HCT116 (cell line): ENCODE results near the gene VAV1. TPM values are rescaled to one million over a fixed set of nuclear protein-coding genes. Genes with fewer than 3 reads are reported as not detected.

Experiments
- ATAC-seq: fragments of 200-7000 bp; cut with Tn5 transposase; 2 replicates; pipeline ENCODE4 v1.9.1; 2020; ENCODE audit warnings: mild to moderate bottlenecking, moderate library complexity
- BruUV-seq: library from RNA; stranded (reverse); fragments of 400-500 nt; replicated peaks from 2 replicates; lab custom pipeline; 2021; lab: Mats Ljungman, UMichigan
- CTCF ChIA-PET: fragments of 300-600 bp; sonication (Branson Sonifier 250); formaldehyde crosslinking; loops from one replicate; lab custom pipeline; 2021; ENCODE audit warnings: antibody characterized with exemption; lab: Charles Lee
- POLR2A ChIA-PET: fragments of 300-600, 350-600 bp; sonication (Branson Sonifier 250); formaldehyde crosslinking; loops from one replicate; lab custom pipeline; 2021; ENCODE audit warnings: antibody characterized with exemption; lab: Charles Lee
- RAD21 ChIA-PET, 2 experiments: fragments of 300-600 bp; sonication (Branson Sonifier 250); formaldehyde crosslinking; loops; one replicate each; lab custom pipeline; 2023; ENCODE audit warnings: low total read pairs in 2 of 2; ENCODE audit not compliant: uncharacterized antibody in 2 of 2, unreplicated experiment in 2 of 2, low non-redundant PET in 1 of 2; lab: Charles Lee
- DNase-seq: peaks from one replicate; pipeline ENCODE4 v3.0.0-alpha.2; 2010; ENCODE audit warnings: low read depth, low spot score
- H2AFZ ChIP-seq: fragments of 200-600 bp; shearing (Covaris generic), sonication (generic); 2 replicates; pipeline ENCODE4 v1.6.1; 2017; ENCODE audit warnings: low read depth, mixed run types, mixed read lengths, antibody characterized with exemption, low read length; ENCODE audit not compliant: poor library complexity, severe bottlenecking
- H3K27ac ChIP-seq: 2 replicates; pipeline ENCODE4 v1.5.1; 2012; ENCODE audit warnings: low read depth, low read length
- H3K27me3 ChIP-seq: fragments of 200-600 bp; sonication (generic); 2 replicates; pipeline ENCODE4 v1.6.1; 2016; ENCODE audit warnings: mixed run types, low read length, mixed read lengths; ENCODE audit not compliant: insufficient read depth
- H3K36me3 ChIP-seq, 2 experiments: fragments of 200-500 bp in 1 of 2; fragments of 200-600 bp in 1 of 2; sonication (Bioruptor generic) in 1 of 2; sonication (generic) in 1 of 2; 2 replicates each; pipeline versions ENCODE4 v1.5.1 to v1.6.1; 2014 to 2016; ENCODE audit warnings: low read length in 2 of 2, inconsistent platforms in 1 of 2, mixed read lengths in 1 of 2, mixed run types in 1 of 2; ENCODE audit not compliant: insufficient read depth in 2 of 2, control insufficient read depth in 1 of 2
- H3K4me1 ChIP-seq, 2 experiments: fragments of 200-600 bp in 1 of 2; sonication (generic) in 1 of 2; 2 replicates each; pipeline versions ENCODE4 v1.5.1 to v1.6.1; 2012 to 2017; ENCODE audit warnings: low read length in 2 of 2, inconsistent platforms in 1 of 2, mild to moderate bottlenecking in 1 of 2, mixed read lengths in 1 of 2, mixed run types in 1 of 2, moderate library complexity in 1 of 2; ENCODE audit not compliant: insufficient read depth in 2 of 2, control insufficient read depth in 1 of 2
- H3K4me2 ChIP-seq: fragments of 200-600 bp; sonication (generic); 2 replicates; pipeline ENCODE4 v1.6.1; 2017; ENCODE audit warnings: mixed run types, low read length, mixed read lengths
- H3K4me3 ChIP-seq, 2 experiments: fragments of 200-600 bp in 1 of 2; sonication (generic) in 1 of 2; replicated peaks in 1 of 2; 2 replicates each; pipeline ENCODE4 v1.5.1; 2011 to 2016; ENCODE audit warnings: low read length in 2 of 2, control low read depth in 1 of 2, low read depth in 1 of 2, mild to moderate bottlenecking in 1 of 2, mixed read lengths in 1 of 2, mixed run types in 1 of 2
- H3K79me2 ChIP-seq: fragments of 200-600 bp; sonication (generic); 2 replicates; pipeline ENCODE4 v1.6.1; 2017; ENCODE audit warnings: mild to moderate bottlenecking, mixed run types, low read length, moderate library complexity, mixed read lengths; ENCODE audit not compliant: insufficient read depth
- H3K9ac ChIP-seq: fragments of 200-600 bp; sonication (generic); 2 replicates; pipeline ENCODE4 v1.6.1; 2016; ENCODE audit warnings: low read length, mixed read lengths
- H3K9me2 ChIP-seq: fragments of 200-600 bp; sonication (generic), shearing (Covaris generic); 2 replicates; pipeline ENCODE4 v1.6.1; 2017; ENCODE audit warnings: mixed run types, mild to moderate bottlenecking, moderate library complexity; ENCODE audit not compliant: insufficient read depth
- H3K9me3 ChIP-seq, 2 experiments: fragments of 200-500 bp in 1 of 2; fragments of 200-600 bp in 1 of 2; sonication (Bioruptor generic) in 1 of 2; sonication (generic) in 1 of 2; 2 replicates each; pipeline ENCODE4 v1.6.1; 2014 to 2017; ENCODE audit warnings: low read length in 2 of 2, mixed read lengths in 2 of 2, inconsistent platforms in 1 of 2, low read depth in 1 of 2, mild to moderate bottlenecking in 1 of 2, mixed run types in 1 of 2, moderate library complexity in 1 of 2; ENCODE audit not compliant: control insufficient read depth in 1 of 2, insufficient read depth in 1 of 2
- H4K20me1 ChIP-seq: fragments of 200-600 bp; sonication (generic), shearing (Covaris generic); 2 replicates; pipeline ENCODE4 v1.6.1; 2017; ENCODE audit warnings: mixed run types, mild to moderate bottlenecking, moderate library complexity; ENCODE audit not compliant: insufficient read depth
- CBX3 ChIP-seq: IDR thresholded peaks from 2 replicates; pipeline ENCODE4 v1.6.1; 2012; ENCODE audit warnings: low read depth
- CEBPB ChIP-seq: IDR thresholded peaks from 2 replicates; pipeline ENCODE4 v1.6.1; 2012; ENCODE audit warnings: low read depth
- EGR1 ChIP-seq: IDR thresholded peaks from 2 replicates; pipeline ENCODE4 v1.6.1; 2012; ENCODE audit warnings: low read depth
- ELF1 ChIP-seq: IDR thresholded peaks from 2 replicates; pipeline ENCODE4 v1.6.1; 2012; ENCODE audit warnings: low read depth, borderline replicate concordance
- EZH2 ChIP-seq: fragments of 200-600 bp; sonication (generic); IDR thresholded peaks from 2 replicates; pipeline ENCODE4 v1.6.1; 2017; ENCODE audit warnings: antibody characterized with exemption, mixed run types
- JUND ChIP-seq: IDR thresholded peaks from 2 replicates; pipeline ENCODE4 v1.6.1; 2012
- POLR2A ChIP-seq: IDR thresholded peaks from 2 replicates; pipeline ENCODE4 v1.7.0; 2011; ENCODE audit warnings: borderline replicate concordance; ENCODE audit not compliant: insufficient read depth, insufficient read length; ENCODE audit errors: extremely low read depth
- POLR2AphosphoS5 ChIP-seq: IDR thresholded peaks from 2 replicates; pipeline ENCODE4 v1.6.1; 2011; ENCODE audit warnings: mild to moderate bottlenecking, low read depth, low read length, moderate library complexity
- RAD21 ChIP-seq: IDR thresholded peaks from 2 replicates; pipeline ENCODE4 v1.6.1; 2012; ENCODE audit warnings: low read depth, mild to moderate bottlenecking
- SIN3A ChIP-seq: IDR thresholded peaks from 2 replicates; pipeline ENCODE4 v1.6.1; 2012; ENCODE audit warnings: low read depth
- TCF7L2 ChIP-seq: IDR thresholded peaks from 2 replicates; pipeline ENCODE4 v1.7.0; 2011; ENCODE audit warnings: borderline replicate concordance, inconsistent platforms; ENCODE audit not compliant: insufficient read depth, insufficient read length; ENCODE audit errors: extremely low read depth
- YY1 ChIP-seq: IDR thresholded peaks from 2 replicates; pipeline ENCODE4 v1.6.1; 2011; ENCODE audit warnings: low read length, low read depth, moderate library complexity, mild to moderate bottlenecking; ENCODE audit not compliant: insufficient replicate concordance; ENCODE audit errors: extremely low read depth
- ZFX ChIP-seq: fragments of 450-650 bp; IDR thresholded peaks from 2 replicates; pipeline ENCODE4 v1.6.1; 2017
- ZNF274 ChIP-seq: fragments of 200-500 bp; sonication (Bioruptor generic); IDR thresholded peaks from 2 replicates; pipeline ENCODE4 v1.6.1; 2014; ENCODE audit warnings: mild to moderate bottlenecking, low read depth, low read length, inconsistent platforms
- intact Hi-C: fragments of 100-400 bp; cut with micrococcal nuclease; formaldehyde crosslinking; loops from 2 replicates; pipeline ENCODE4 v1.10.0; 2022
- total RNA-seq: library from RNA; stranded (reverse); gene quantifications from one replicate; pipeline ENCODE4 v1.2.1, GENCODE V29; 2021; ENCODE audit not compliant: unreplicated experiment
- TF ChIP-seq, protein P1 (sequence below), 3 experiments: fragments of 200-600 bp in 1 of 3; sonication (generic) in 1 of 3; IDR thresholded peaks in 2 of 3; conservative IDR thresholded peaks in 1 of 3; 2 replicates each; pipeline ENCODE4 v1.5.1; 2012 to 2017; ENCODE audit warnings: low read depth in 2 of 3, low read length in 2 of 3, antibody characterized with exemption in 1 of 3, borderline replicate concordance in 1 of 3, control low read depth in 1 of 3, mild to moderate bottlenecking in 1 of 3, mixed read lengths in 1 of 3, mixed run types in 1 of 3, moderate library complexity in 1 of 3; ENCODE audit not compliant: insufficient read depth in 1 of 3
- TF ChIP-seq, protein P2 (sequence below): IDR thresholded peaks from 2 replicates; pipeline ENCODE4 v1.6.1; 2012; ENCODE audit warnings: low read depth

Gene VAV1
- total RNA-seq, 1 experiment from 2014 or later = 20.6 TPM

GRCh38 chr19:6848986-6849385 is 76.5 kb downstream of the VAV1 start:
- Histone ChIP-seq H3K4me1 (no peaks in the 10 kb centered on the region), H3K27ac (no peak overlapping the region), H3K36me3 (0 out of 4 replicates have a peak, but pooled peaks cover 0 to 6% of the 10 kb centered on the region in 2 experiments), H3K9ac (no peak overlapping the region), H3K79me2 (no peaks in the 10 kb centered on the region), H4K20me1 (no peaks in the 10 kb centered on the region), H3K9me3 (no peaks in the 10 kb centered on the region), H3K4me2 (no peak overlapping the region), H3K9me2 (no peaks in the 10 kb centered on the region), H3K4me3 (no peak overlapping the region), H2AFZ (no peak overlapping the region), H3K27me3 (no peaks in the 10 kb centered on the region)
- no peak for ATAC-seq
- CTCF ChIA-PET = no interaction called here
- RAD21 ChIA-PET = no interaction called here
- TF ChIP-seq ZNF274 (no peak), POLR2A (no peak), EZH2 (no peak)
- BruUV-seq = no TSS peak
- POLR2A ChIA-PET = interaction anchor here (0.9 kb wide), 1 partner anchor 9 kb away, joined by 3 read pairs; no protein-coding TSS in a partner anchor
- intact Hi-C loops = no loop called here
- DNase-seq = no peak

GRCh38 chr19:6849876-6850275 is 77.4 kb downstream of the VAV1 start:
- no peak for ATAC-seq
- no TSS peak for BruUV-seq
- CTCF ChIA-PET = no interaction called here
- TF ChIP-seq YY1 = no peak
- no peak for TF ChIP-seq ELF1
- no peak for TF ChIP-seq JUND
- no peak for TF ChIP-seq CBX3
- TF ChIP-seq RAD21 = no peak
- TF ChIP-seq EZH2 = no peak
- no peak for TF ChIP-seq POLR2A
- TF ChIP-seq POLR2AphosphoS5 = no peak
- TF ChIP-seq, protein P1, sequence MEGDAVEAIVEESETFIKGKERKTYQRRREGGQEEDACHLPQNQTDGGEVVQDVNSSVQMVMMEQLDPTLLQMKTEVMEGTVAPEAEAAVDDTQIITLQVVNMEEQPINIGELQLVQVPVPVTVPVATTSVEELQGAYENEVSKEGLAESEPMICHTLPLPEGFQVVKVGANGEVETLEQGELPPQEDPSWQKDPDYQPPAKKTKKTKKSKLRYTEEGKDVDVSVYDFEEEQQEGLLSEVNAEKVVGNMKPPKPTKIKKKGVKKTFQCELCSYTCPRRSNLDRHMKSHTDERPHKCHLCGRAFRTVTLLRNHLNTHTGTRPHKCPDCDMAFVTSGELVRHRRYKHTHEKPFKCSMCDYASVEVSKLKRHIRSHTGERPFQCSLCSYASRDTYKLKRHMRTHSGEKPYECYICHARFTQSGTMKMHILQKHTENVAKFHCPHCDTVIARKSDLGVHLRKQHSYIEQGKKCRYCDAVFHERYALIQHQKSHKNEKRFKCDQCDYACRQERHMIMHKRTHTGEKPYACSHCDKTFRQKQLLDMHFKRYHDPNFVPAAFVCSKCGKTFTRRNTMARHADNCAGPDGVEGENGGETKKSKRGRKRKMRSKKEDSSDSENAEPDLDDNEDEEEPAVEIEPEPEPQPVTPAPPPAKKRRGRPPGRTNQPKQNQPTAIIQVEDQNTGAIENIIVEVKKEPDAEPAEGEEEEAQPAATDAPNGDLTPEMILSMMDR (IDR thresholded peaks at IDR 0.05 in 2 of 3, conservative IDR thresholded peaks at IDR 0.05 in 1 of 3; ENCODE audit: borderline replicate concordance in 1 of 3, insufficient read depth in 1 of 3, low read depth in 2 of 3, low read length in 2 of 3) = no peak
- no peak for TF ChIP-seq EGR1
- no peak for TF ChIP-seq TCF7L2
- no peak for TF ChIP-seq SIN3A
- TF ChIP-seq, protein P2, sequence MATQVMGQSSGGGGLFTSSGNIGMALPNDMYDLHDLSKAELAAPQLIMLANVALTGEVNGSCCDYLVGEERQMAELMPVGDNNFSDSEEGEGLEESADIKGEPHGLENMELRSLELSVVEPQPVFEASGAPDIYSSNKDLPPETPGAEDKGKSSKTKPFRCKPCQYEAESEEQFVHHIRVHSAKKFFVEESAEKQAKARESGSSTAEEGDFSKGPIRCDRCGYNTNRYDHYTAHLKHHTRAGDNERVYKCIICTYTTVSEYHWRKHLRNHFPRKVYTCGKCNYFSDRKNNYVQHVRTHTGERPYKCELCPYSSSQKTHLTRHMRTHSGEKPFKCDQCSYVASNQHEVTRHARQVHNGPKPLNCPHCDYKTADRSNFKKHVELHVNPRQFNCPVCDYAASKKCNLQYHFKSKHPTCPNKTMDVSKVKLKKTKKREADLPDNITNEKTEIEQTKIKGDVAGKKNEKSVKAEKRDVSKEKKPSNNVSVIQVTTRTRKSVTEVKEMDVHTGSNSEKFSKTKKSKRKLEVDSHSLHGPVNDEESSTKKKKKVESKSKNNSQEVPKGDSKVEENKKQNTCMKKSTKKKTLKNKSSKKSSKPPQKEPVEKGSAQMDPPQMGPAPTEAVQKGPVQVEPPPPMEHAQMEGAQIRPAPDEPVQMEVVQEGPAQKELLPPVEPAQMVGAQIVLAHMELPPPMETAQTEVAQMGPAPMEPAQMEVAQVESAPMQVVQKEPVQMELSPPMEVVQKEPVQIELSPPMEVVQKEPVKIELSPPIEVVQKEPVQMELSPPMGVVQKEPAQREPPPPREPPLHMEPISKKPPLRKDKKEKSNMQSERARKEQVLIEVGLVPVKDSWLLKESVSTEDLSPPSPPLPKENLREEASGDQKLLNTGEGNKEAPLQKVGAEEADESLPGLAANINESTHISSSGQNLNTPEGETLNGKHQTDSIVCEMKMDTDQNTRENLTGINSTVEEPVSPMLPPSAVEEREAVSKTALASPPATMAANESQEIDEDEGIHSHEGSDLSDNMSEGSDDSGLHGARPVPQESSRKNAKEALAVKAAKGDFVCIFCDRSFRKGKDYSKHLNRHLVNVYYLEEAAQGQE = no peak
- no peak for TF ChIP-seq CEBPB
- TF ChIP-seq ZFX = no peak

More at GRCh38 chr19:6849876-6850275, 77.4 kb downstream of the VAV1 start:
- Histone ChIP-seq H4K20me1 (no peaks in the 10 kb centered on the region), H3K9me2 (no peaks in the 10 kb centered on the region), H3K9me3 (no peaks in the 10 kb centered on the region), H3K27me3 (no peaks in the 10 kb centered on the region), H3K27ac (no peak overlapping the region), H3K9ac (no peak overlapping the region), H3K36me3 (0 out of 4 replicates have a peak, but pooled peaks cover 0 to 6% of the 10 kb centered on the region in 2 experiments), H2AFZ (no peak overlapping the region), H3K4me2 (no peak overlapping the region), H3K79me2 (no peaks in the 10 kb centered on the region), H3K4me3 (no peak overlapping the region), H3K4me1 (no peaks in the 10 kb centered on the region)
- intact Hi-C loops = no loop called here
- ChIA-PET POLR2A (no interaction called here), RAD21 (interaction anchor here in 1 of 2 experiments (0.6 kb wide), 1 partner anchor 14 kb away, joined by 3 read pairs; no protein-coding TSS in a partner anchor)
- no peak for DNase-seq
